Neuron (in vitro differentiated cells): ENCODE measurements around the gene KCTD1.

Experiments used
- H2AFZ ChIP-seq: one replicate; pipeline ENCODE4 v1.6.1; 2013; ENCODE audit warnings: low read depth, mild to moderate bottlenecking, inconsistent platforms, low read length, moderate library complexity
- H3K27me3 ChIP-seq: one replicate; pipeline ENCODE4 v1.6.1; 2013; ENCODE audit warnings: low read length; ENCODE audit not compliant: insufficient read depth
- H3K36me3 ChIP-seq: one replicate; pipeline ENCODE4 v1.6.1; 2013; ENCODE audit warnings: low read length; ENCODE audit not compliant: insufficient read depth
- H3K4me1 ChIP-seq: one replicate; pipeline ENCODE4 v1.6.1; 2013; ENCODE audit warnings: low read length; ENCODE audit not compliant: insufficient read depth
- H3K4me3 ChIP-seq: 2 replicates; pipeline ENCODE4 v1.5.1; 2013; ENCODE audit warnings: mild to moderate bottlenecking, low read length, moderate library complexity
- H3K9me3 ChIP-seq: one replicate; pipeline ENCODE4 v1.6.1; 2013; ENCODE audit warnings: low read length

KCTD1 gene

GRCh38 chr18:26479065-26479680 is 69.2 kb downstream of the KCTD1 start:
- H3K27me3 ChIP-seq: no peaks in the 10 kb centered on the region
- H3K36me3 ChIP-seq: peaks cover 18% of the 10 kb centered on the region
- H3K9me3 ChIP-seq: peaks cover 2% of the 10 kb centered on the region
- no peak overlapping the region for H3K4me3 ChIP-seq
- no peak overlapping the region for H2AFZ ChIP-seq
- H3K4me1 ChIP-seq: peaks cover 5% of the 10 kb centered on the region

GRCh38 chr18:26477828-26478466 is 70.4 kb downstream of the KCTD1 start:
- H3K36me3 ChIP-seq: peaks cover 18% of the 10 kb centered on the region
- no peaks in the 10 kb centered on the region for H3K27me3 ChIP-seq
- no peak overlapping the region for H2AFZ ChIP-seq
- peaks cover 5% of the 10 kb centered on the region for H3K4me1 ChIP-seq
- no peak overlapping the region for H3K4me3 ChIP-seq
- H3K9me3 ChIP-seq: no peaks in the 10 kb centered on the region

- Histone ChIP-seq H2AFZ (no peak overlapping the region), H3K4me3 (no peak overlapping the region), H3K9me3 (no peaks in the 10 kb centered on the region), H3K36me3 (peaks cover 25% of the 10 kb centered on the region), H3K27me3 (no peaks in the 10 kb centered on the region), H3K4me1 (peaks cover 5% of the 10 kb centered on the region)
These were observed 71.7 kb downstream of the KCTD1 start for GRCh38 chr18:26476697-26477096.

GRCh38 chr18:26474542-26474941 is 73.8 kb downstream of the KCTD1 start:
- H3K4me3 ChIP-seq: no peak overlapping the region

GRCh38 chr18:26473672-26474071 is 74.7 kb downstream of the KCTD1 start:
- Histone ChIP-seq H3K36me3 (peaks cover 37% of the 10 kb centered on the region), H2AFZ (no peak overlapping the region), H3K4me3 (no peak overlapping the region), H3K4me1 (peaks cover 5% of the 10 kb centered on the region), H3K27me3 (no peaks in the 10 kb centered on the region), H3K9me3 (no peaks in the 10 kb centered on the region)

More at GRCh38 chr18:26474542-26474941, 73.8 kb downstream of the KCTD1 start:
- Histone ChIP-seq H3K36me3 (peaks cover 34% of the 10 kb centered on the region), H2AFZ (no peak overlapping the region), H3K27me3 (no peaks in the 10 kb centered on the region), H3K9me3 (no peaks in the 10 kb centered on the region), H3K4me1 (peaks cover 5% of the 10 kb centered on the region)

GRCh38 chr18:26471826-26472225 is 76.5 kb downstream of the KCTD1 start:
- H3K36me3 ChIP-seq: peaks cover 44% of the 10 kb centered on the region
- no peak overlapping the region for H3K4me3 ChIP-seq
- H3K27me3 ChIP-seq: no peaks in the 10 kb centered on the region
- H2AFZ ChIP-seq: no peak overlapping the region
- no peaks in the 10 kb centered on the region for H3K4me1 ChIP-seq
- no peaks in the 10 kb centered on the region for H3K9me3 ChIP-seq

- H3K4me1 ChIP-seq: no peaks in the 10 kb centered on the region
- H3K36me3 ChIP-seq: peaks cover 46% of the 10 kb centered on the region
- H3K27me3 ChIP-seq: no peaks in the 10 kb centered on the region
- H3K9me3 ChIP-seq: no peaks in the 10 kb centered on the region
- H2AFZ ChIP-seq: no peak overlapping the region
- H3K4me3 ChIP-seq: no peak overlapping the region
These were observed 77.3 kb downstream of the KCTD1 start for GRCh38 chr18:26471027-26471426.

- no peak overlapping the region for H2AFZ ChIP-seq
- no peak overlapping the region for H3K4me3 ChIP-seq
- H3K4me1 ChIP-seq: no peaks in the 10 kb centered on the region
- no peaks in the 10 kb centered on the region for H3K9me3 ChIP-seq
- H3K27me3 ChIP-seq: no peaks in the 10 kb centered on the region
- peaks cover 37% of the 10 kb centered on the region for H3K36me3 ChIP-seq
These were observed 78.2 kb downstream of the KCTD1 start for GRCh38 chr18:26470011-26470637.

- H2AFZ ChIP-seq: no peak overlapping the region
- H3K9me3 ChIP-seq: no peaks in the 10 kb centered on the region
- H3K27me3 ChIP-seq: no peaks in the 10 kb centered on the region
- no peak overlapping the region for H3K4me3 ChIP-seq
- no peaks in the 10 kb centered on the region for H3K4me1 ChIP-seq
- H3K36me3 ChIP-seq: peaks cover 41% of the 10 kb centered on the region
These were observed 79.4 kb downstream of the KCTD1 start for GRCh38 chr18:26468931-26469340.

- no peaks in the 10 kb centered on the region for H3K4me1 ChIP-seq
- H3K27me3 ChIP-seq: no peaks in the 10 kb centered on the region
- H2AFZ ChIP-seq: no peak overlapping the region
- H3K36me3 ChIP-seq: peaks cover 35% of the 10 kb centered on the region
- H3K9me3 ChIP-seq: no peaks in the 10 kb centered on the region
- no peak overlapping the region for H3K4me3 ChIP-seq
These were observed 82.3 kb downstream of the KCTD1 start for GRCh38 chr18:26466026-26466425.

GRCh38 chr18:26465431-26465830 is 82.9 kb downstream of the KCTD1 start:
- peaks cover 35% of the 10 kb centered on the region for H3K36me3 ChIP-seq

GRCh38 chr18:26464128-26465011 is 84.0 kb downstream of the KCTD1 start:
- H3K4me3 ChIP-seq: no peak overlapping the region
- H2AFZ ChIP-seq: no peak overlapping the region
- H3K4me1 ChIP-seq: no peaks in the 10 kb centered on the region
- no peaks in the 10 kb centered on the region for H3K9me3 ChIP-seq
- no peaks in the 10 kb centered on the region for H3K27me3 ChIP-seq
- H3K36me3 ChIP-seq: peaks cover 45% of the 10 kb centered on the region

More at GRCh38 chr18:26465431-26465830, 82.9 kb downstream of the KCTD1 start:
- Histone ChIP-seq H2AFZ (no peak overlapping the region), H3K9me3 (no peaks in the 10 kb centered on the region), H3K27me3 (no peaks in the 10 kb centered on the region), H3K4me1 (no peaks in the 10 kb centered on the region), H3K4me3 (no peak overlapping the region)

- Histone ChIP-seq H3K4me3 (no peak overlapping the region), H3K36me3 (peaks cover 55% of the 10 kb centered on the region), H3K9me3 (no peaks in the 10 kb centered on the region), H3K4me1 (no peaks in the 10 kb centered on the region), H3K27me3 (no peaks in the 10 kb centered on the region), H2AFZ (no peak overlapping the region)
These were observed 86.0 kb downstream of the KCTD1 start for GRCh38 chr18:26462355-26462754.
